Fibroblast of the aortic adventitia (primary cell): ENCODE measurements around the gene FASTKD2. TPM values are rescaled to one million over a fixed set of nuclear protein-coding genes. Genes with fewer than 3 reads are reported as not detected.
A peak's percentile ranks its signal among the peaks of the same experiment; 100 is the strongest.

Source experiments
- DNase-seq: peaks from one replicate; pipeline ENCODE4 v3.0.0-alpha.2; 2010; ENCODE audit warnings: low read depth
- H3K4me3 ChIP-seq: 2 replicates; pipeline ENCODE4 v1.5.1; 2011; ENCODE audit warnings: low read depth, mild to moderate bottlenecking, control low read depth, low read length, moderate library complexity
- total RNA-seq: library from RNA; depleted of rRNA; stranded (reverse); fragments of >200 nt; gene quantifications from 2 replicates; pipeline ENCODE4 v1.2.3, GENCODE V29; 2012; ENCODE audit warnings: low replicate concordance
- TF ChIP-seq, protein P1 (sequence below): IDR thresholded peaks from 2 replicates; pipeline ENCODE4 v1.5.1; 2011; ENCODE audit warnings: mild to moderate bottlenecking, low read length, control low read depth, inconsistent platforms; ENCODE audit not compliant: insufficient read depth

Gene FASTKD2
- 36.4 and 56.1 TPM in 2 replicates for total RNA-seq

DNA sequence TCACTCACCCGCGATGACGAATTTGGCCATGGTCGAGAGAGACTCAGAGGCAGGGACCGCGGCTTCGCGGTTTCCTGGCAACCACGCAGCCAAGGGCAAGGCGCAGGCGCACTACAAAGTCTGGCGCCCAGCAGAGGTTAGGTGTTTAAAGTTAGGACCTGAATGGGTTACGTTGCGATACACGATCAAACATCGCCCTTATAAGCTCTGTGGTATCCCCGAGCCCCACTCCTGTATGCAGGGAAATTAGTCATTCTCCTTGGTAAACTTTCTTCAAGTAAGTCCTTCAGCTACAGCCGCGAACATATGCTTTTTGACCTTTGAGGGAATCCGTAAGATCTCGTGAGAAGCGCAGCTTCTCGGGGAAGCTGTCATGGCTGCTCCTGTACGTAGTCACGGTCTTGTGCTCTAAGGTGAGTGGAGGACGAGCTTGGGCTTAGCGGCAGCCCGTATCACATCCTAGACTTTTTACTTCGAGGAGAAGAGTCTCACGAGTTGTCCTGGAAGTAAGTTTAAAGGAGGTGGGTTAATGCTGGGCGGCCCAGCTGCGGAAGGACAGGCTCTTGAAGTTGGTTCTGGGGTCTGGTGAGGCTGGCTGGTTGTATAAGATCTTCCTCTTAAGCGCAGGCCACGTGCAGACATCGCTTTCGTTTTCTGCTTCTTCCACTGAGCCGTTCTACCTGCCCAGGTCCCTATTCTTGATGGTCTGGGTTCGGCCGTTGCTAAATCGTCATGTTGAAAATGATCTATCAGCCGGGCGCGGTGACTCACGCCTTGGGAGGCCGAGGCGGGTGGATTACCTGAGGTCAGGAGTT, at the start of gene FASTKD2, which contains the start of gene MDH1B:
FASTKD2 (plus strand) TSS at position 365 of the 815 bp plus-strand sequence. CDS start 1,088 bp downstream, outside the sequence.
MDH1B (minus strand) TSS at position 87 of the 815 bp plus-strand sequence; CDS start at position 30, 57 bp downstream.
- peak; percentile 97 for DNase-seq
- H3K4me3 ChIP-seq: peak within 1 kb of the TSS; percentile 93
- TF ChIP-seq, protein P1, sequence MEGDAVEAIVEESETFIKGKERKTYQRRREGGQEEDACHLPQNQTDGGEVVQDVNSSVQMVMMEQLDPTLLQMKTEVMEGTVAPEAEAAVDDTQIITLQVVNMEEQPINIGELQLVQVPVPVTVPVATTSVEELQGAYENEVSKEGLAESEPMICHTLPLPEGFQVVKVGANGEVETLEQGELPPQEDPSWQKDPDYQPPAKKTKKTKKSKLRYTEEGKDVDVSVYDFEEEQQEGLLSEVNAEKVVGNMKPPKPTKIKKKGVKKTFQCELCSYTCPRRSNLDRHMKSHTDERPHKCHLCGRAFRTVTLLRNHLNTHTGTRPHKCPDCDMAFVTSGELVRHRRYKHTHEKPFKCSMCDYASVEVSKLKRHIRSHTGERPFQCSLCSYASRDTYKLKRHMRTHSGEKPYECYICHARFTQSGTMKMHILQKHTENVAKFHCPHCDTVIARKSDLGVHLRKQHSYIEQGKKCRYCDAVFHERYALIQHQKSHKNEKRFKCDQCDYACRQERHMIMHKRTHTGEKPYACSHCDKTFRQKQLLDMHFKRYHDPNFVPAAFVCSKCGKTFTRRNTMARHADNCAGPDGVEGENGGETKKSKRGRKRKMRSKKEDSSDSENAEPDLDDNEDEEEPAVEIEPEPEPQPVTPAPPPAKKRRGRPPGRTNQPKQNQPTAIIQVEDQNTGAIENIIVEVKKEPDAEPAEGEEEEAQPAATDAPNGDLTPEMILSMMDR: no peak

DNA sequence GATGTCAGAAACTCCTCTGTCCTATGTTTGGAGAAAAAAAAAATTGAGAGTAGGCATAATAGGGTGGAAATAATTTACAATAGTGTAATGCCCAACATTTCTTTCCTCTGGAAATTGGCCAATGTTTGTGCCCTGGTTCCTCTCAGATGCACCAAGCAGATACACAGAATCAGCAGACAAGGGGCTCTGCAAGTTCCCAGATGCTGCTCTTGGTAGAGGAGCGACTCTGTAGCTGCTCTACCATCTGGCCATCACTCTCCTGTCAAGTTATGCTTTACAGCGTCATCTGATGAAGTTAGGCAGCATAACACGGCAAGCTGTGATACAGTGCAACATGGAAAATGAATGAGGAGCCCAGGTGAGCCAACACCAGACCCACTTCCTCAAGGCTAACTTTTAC, 48.8 kb upstream of the FASTKD2 start:
- no peak overlapping the region for H3K4me3 ChIP-seq
- TF ChIP-seq, protein P1: no peak
- DNase-seq: no peak

DNA sequence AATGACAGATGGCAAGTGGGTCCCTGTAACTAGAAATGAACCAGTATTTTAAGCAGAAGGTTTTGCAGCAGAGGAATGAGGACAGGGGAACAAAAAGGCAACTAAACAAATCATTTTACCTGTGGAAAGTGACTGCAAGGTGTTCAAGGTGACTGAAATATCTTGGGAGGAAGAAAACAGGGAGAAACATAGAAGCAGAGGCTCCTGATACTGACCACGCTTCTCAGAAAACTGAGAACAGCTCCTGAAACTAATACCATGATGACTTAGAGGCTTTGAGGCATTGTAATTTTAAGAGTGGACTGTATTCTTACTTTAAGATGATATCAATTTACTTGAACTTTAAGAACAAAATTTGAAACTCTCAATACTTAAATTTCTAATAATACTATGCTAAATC, 47.1 kb upstream of the FASTKD2 start, which contains the start of gene DYTN:
DYTN (minus strand) TSS at position 101 of the 400 bp plus-strand sequence. CDS start 117 bp downstream, outside the sequence.
- H3K4me3 ChIP-seq: no peak within 1 kb of the TSS

DNA sequence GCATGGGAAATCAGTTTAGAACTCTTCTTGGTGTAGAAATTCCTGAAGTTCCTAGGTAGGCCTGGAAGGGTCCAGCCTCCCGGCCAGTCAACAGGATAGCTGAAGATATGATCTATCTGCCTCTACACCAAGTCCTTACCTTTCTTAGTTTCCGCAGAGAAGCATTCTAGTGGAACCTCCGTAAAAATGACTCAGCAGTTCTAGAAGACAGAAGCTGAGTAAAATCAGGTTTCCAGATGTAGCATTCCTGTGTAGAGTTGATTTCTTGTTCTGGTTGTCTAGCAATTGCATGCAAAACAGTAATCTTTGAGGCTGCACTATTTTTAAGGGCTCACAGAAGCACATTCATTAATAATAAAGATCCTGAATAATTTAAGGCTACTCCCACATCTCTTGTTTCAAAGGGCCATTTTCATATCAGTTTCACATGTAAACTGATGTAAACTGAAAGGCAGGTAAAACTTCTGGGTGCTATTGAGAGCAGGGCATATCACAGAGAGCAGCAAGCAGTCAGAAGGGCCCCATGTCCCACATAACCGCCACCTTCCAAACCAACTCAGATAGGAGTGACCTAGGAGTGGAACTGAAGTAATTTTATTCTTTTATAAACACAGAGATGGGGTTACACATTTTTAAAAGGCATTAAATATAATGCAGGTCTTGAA, 44.0 kb upstream of the FASTKD2 start:
- DNase-seq: no peak
- TF ChIP-seq, protein P1: no peak
- H3K4me3 ChIP-seq: no peak overlapping the region

More for the DNA sequence above, 47.1 kb upstream of the FASTKD2 start, which contains the start of gene DYTN:
- DNase-seq: no peak
- TF ChIP-seq, protein P1: no peak

DNA sequence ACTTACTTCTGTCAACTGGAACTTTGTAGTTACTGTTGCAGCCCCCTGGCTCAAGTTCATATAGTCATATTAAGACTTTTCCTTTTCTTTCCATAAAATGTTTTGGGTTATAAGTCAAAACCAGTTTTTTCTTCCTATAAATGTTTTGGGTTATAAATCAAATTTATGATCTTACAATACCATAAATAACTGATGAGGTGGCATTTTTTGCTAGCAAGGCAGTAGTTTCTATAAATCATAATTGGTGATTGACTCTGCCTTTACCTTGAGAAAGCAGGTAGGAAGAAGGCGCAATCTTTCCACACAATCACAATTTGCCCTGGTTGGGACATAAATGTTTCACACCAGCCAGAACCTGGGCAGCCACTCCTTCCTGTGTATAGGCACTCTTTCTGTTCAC, 42.1 kb upstream of the FASTKD2 start:
- no peak overlapping the region for H3K4me3 ChIP-seq
- DNase-seq: no peak
- TF ChIP-seq, protein P1: no peak

DNA sequence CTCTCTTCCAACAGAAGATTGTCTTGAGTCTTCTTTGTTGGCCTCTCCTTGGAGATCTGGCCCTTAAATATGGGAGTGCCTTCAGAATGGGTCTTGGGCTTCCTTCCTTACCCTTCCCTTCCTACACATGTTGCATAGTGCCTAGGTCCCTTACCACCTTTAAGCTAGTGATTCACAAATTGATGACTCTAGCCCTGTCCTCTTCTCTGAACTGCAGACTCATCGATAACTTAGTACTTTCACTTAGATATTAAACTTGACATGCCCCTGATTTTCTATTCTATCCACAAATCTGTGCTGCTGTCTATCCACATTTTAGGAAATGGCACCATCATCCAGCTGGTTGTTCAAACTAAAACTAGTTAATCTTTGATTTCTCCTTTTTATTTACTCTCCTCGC, 38.1 kb upstream of the FASTKD2 start:
- TF ChIP-seq, protein P1: no peak
- no peak overlapping the region for H3K4me3 ChIP-seq
- no peak for DNase-seq
